SHP77 treated with DMSO at 0.1 percent for 48 hours (cell line): ENCODE measurements around the gene RADIL.

Experiments
- DNase-seq: peaks from one replicate; lab custom pipeline; 2025; lab: John Stamatoyannopoulos, UW

Gene RADIL

GRCh38 chr7:4775250-4775847 lies 108.2 kb downstream of the RADIL start, which contains the start of gene AP5Z1:
TSS of gene AP5Z1 (plus strand) at chr7:4775623. CDS start at chr7:4775716, 93 bp downstream.
- DNase-seq: peak; percentile 97

DNA sequence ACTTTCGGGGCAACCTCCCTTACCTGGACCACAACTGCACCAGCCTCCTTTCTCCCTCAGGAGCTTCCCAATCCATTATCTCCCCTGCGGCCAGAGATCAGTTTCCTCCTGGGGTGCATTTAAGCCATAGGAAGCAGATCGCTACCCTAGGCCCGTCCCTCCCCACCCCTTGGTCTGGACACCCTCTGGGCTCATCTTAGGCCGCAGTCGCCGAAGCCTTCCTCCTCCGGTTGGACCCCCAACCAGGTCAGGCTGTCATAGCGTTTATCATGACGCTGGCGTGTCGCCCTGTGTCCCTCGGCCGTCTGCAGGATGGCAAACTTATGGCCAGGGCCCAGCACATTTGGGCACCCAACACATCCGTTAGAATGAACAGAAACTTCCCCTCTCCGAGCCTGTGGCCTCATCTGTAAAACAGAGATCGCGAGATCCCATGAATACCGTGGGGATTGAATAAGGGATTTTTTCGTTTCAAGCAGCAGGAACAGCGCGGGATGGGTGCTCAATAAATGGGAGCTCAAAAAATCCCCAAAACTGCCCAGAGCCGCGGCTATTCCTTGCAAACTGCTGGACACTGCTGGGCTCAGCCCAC lies 108.8 kb downstream of the RADIL start:
- DNase-seq: peak; percentile 62

GRCh38 chr7:4774007-4774406 lies 109.5 kb downstream of the RADIL start:
- no peak for DNase-seq

- DNase-seq: no peak
Measured at GRCh38 chr7:4772306-4772705, 111.2 kb downstream of the RADIL start.

DNA sequence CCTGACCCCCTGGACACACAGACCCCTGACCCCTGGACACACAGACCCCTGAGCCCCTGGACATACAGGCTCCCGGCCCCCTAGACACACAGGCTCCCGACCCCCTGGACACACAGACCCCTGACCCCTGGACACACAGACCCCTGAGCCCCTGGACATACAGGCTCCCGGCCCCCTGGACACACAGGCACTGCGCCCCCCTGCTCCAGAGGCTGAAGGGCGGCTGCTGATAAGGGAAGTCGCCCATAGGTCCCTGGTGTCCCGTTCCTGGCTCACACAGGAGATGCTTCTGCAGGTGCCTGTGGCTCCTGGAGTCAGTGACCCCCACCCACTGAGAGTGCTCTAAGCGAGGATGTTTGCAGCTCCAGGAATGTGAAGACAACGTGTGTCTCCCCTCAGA lies 111.8 kb downstream of the RADIL start:
- DNase-seq: no peak

GRCh38 chr7:4770886-4771285 lies 112.6 kb downstream of the RADIL start:
- no peak for DNase-seq

GRCh38 chr7:4769761-4770160 lies 113.8 kb downstream of the RADIL start:
- DNase-seq: no peak

DNA sequence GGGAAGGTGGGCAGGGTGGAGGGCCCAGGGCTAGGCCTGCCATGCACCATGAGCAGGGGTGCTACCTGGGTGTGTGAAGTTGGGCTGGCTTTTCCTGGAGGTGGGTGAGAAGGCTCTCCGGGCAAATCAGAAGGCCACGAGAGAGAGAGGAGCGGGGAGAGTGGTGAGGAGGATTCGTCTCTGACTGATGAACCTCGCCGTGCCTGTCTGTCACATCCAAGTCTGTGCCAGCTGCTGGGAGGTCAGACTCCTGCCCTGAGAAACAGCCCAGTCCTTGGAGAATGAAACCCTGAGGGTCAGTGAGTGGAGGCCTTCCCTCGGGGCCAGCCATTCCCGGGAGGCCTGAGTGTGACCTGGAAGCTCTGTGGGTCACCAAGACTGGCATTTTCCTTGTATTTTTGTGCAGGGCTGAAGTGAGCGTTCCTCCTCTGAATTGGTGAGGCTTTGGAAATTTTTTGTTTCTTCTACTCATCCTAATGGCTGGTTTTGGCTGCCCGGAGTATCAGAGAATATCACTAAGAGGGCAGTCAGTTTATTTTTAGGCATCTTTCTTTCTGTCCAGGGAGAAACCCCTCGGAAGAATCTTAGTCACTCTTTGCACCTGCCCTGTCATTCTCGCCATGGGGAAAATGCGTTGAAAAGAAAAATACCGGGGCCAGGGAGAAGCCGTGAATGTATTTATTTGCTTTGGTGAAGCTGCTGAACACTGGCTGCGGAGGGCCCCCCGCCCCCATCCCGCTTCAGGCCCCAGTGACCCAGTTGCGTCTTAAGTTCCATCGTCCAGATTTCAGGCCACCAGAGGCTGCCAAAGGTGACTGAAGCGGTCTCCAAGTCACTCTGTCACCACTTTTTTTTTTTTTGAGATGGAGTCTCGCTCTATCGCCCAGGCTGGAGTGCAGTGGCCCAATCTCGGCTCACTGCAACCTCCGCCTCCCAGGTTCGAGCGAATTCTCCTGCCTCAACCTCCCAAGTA lies 114.6 kb downstream of the RADIL start:
- no peak for DNase-seq

DNA sequence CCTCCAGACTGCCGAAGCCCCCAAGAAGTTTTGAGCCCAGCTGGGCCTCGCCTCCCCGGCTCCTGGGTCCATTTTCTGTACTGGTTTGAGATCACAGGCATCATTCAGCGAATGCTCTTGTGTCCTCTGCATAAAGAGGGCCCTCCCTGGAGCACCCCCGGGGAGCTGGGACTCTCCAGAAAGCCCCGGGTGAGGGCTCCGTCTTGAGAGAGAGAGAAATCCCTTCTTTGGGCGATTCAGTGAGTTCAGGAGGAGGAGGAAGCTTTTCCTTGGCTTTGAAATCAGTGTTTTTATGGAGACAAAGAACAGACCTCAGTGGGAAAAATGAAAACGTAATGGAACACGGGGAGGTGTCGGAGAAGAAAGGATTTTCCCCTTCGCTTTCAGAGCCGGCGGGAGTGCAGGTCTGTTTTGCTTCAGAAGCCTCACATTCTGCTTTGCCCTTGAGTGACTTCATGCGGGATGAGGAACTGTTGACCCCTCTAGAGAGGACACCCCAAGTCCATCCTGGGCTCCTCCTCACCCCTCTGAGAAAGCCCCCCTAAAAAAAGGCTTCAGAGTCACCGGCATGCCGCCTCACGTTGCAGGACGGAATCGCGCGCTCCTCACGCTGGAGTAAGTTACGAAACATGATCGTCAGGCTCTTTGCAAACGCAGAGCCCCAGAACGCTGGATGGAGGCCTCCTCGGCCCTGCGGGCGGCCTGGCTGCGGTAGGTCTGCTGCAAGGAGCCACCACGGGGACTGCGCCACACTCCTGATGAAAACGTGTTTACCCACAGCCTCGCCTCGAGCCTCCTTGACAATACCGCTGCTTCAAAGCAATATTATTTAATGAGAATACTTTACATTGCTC lies 116.6 kb downstream of the RADIL start:
- no peak for DNase-seq

GRCh38 chr7:4765776-4766490 lies 117.6 kb downstream of the RADIL start:
- no peak for DNase-seq

DNA sequence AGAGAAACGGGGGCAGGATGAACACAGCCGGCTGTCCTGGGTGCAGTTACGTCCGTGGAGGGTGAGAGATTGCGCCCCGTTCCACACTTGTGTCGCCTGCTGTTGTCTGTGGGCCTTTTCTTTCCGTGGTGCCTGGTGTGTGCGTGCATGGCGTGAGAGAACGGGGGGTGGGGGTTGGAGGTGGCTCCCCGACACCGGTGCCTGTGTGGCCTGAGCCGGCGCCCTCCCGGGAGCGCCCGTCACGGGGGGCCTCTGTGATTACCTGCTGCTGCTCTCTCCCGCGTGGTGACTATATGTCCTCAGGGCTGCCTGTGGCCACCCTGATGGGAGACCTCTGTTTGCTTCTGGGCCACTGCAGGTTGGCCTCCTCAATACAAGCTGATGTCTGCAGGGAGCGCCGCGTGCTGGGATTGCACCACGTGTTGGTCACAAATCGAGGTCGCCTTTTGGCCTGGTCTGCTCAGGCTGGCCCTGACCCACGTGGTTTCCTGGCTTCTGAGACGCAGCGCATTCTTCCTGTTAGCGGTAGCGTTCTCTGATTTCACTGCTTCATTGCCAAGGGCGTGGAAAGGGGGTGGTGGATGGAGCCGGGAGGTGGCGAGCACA lies 119.0 kb downstream of the RADIL start:
- no peak for DNase-seq

GRCh38 chr7:4763794-4764185 lies 119.7 kb downstream of the RADIL start:
- DNase-seq: no peak

GRCh38 chr7:4763091-4763793 lies 120.3 kb downstream of the RADIL start:
- no peak for DNase-seq

DNA sequence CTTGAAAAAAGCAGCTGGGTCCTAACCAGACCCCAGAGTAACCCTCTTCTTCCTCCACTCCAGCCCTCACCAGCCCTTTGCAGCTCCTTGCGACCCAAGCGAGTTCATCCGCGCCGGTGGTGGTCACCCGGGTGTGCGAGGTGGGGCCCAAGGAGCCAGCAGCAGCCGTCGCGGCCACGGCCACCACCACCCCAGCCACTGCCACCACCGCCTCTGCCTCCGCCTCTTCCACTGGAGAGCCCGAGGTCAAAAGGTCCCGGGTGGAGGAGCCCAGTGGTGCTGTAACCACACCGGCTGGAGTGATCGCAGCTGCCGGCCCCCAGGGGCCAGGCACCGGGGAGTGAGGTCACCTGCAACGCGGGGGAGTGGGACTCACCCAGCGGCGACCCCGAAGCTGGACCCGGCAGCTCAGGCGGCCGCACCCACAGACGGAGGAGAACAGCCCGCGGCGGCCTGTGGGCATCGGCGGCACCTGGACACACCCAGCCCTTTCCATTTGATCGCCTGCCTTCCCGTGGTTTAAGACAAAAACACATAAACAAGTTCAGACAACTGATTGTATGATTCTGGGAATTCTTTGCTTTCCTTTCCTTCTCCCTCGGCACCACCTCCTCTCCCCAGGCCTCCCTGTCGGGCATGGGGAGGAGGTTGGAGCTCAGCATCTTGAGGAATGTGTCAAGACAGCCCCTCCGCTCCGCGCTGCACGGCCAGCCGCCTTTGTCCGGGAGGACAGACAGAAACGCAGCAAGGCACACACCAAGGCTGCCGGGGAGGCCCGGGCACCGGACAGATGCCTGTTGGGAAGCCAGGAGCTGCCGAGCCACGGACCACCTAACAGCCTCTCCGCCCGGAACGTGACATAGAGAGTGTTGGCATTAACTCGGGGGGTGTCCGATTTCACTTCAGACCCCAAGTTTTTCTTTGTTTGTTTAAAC lies 121.1 kb downstream of the RADIL start:
- no peak for DNase-seq

- no peak for DNase-seq
Measured at GRCh38 chr7:4760952-4761351, 122.6 kb downstream of the RADIL start.

DNA sequence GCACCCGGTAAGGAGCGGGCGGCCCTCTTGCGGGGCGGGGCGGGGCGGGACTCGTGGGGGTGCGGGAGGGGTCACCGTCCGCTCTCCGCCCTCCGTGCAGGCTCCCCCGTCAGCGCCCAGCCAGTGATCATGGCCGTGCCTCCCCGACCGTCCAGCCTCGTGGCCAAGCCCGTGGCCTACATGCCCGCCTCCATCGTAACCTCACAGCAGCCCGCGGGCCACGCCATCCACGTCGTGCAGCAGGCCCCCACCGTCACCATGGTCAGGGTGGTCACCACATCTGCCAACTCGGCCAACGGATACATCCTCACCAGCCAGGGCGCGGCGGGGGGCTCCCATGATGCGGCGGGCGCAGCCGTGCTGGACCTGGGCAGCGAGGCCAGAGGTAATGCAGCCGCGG lies 124.3 kb downstream of the RADIL start:
- no peak for DNase-seq

DNA sequence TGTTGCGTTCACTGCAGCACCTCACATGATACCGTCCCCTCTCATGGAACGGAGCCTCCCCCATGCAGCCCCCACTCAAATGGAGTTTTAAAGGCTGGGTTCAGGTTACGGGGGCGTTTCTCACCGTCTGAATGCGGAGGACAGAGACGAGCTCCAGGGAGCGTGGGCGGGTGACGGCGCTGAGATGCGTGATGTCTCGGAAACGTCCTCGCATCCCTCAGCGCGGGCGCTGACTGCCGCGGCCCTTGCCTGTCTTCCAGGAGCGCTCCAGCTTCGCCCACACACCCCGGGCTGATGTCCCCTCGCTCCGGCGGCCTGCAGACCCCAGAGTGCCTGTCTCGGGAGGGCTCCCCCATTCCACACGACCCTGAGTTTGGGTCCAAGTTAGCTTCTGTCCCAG lies 124.7 kb downstream of the RADIL start:
- no peak for DNase-seq

DNA sequence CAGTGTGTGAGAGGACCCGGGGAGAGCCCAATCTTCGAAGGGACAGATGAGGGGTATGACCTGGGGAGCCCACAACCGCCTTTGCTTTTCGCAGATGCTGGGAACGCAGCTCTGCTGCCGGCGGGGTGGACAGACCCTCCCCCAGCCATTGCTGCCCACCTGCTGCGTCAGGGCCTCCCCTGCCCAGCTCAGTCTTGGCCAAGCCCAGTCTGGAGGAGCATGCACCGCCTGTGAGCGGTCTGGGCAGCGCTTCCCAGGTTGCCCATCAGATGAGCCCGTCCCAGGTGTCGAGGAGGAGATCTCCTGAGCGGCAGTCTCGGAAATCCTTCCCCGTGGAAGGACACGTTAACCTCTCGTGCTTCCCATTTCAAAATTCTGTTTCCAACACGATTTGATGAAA lies 125.4 kb downstream of the RADIL start:
- no peak for DNase-seq

GRCh38 chr7:4755045-4755444 lies 128.5 kb downstream of the RADIL start:
- no peak for DNase-seq
